ENCODE measurements around the gene OR7D4. TPM values are rescaled to one million over a fixed set of nuclear protein-coding genes. Genes with fewer than 3 reads are reported as not detected.
A peak's percentile ranks its signal among the peaks of the same experiment; 100 is the strongest.
"Not testable (repeated sequence)": the region's sequence is repeated elsewhere in the genome, so short reads cannot be mapped to it uniquely, and the experiment has no call there.

The OR7D4 gene
- total RNA-seq, result not detected

DNA sequence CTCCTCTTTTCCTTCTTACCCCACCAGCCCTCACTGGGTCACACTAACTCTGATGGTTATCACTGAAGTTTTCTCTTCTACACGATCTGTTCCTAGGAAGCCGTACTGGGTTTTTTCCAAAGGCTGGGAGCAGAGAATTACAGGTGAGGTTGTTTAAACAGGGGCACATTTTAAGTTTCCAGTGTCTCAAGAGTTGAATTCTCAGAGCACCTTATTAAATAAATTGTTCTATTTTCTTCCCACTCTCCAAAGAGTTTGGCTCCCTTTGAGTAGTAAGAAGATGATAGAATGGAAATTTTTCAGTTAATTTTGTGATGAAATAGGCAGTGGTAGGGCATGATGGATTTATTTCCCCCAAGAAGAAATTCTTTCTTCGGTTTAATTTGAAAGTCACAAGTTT, at the start of gene OR7D4:
OR7D4 (minus strand) TSS at position 101 of the 400 bp plus-strand sequence. CDS start 4,752 bp downstream, outside the sequence.
- Histone ChIP-seq H3K9me3 (peaks cover 0 to 15% of the 10 kb centered on the region in 2 donors), H3K27me3 (no peaks in the 10 kb centered on the region), H3K27ac (no peak within 1 kb of the TSS), H3K36me3 (no peaks in the 10 kb centered on the region), H3K4me1 (no peaks in the 10 kb centered on the region), H3K4me3 (no peak within 1 kb of the TSS)
- TF ChIP-seq, protein P1, sequence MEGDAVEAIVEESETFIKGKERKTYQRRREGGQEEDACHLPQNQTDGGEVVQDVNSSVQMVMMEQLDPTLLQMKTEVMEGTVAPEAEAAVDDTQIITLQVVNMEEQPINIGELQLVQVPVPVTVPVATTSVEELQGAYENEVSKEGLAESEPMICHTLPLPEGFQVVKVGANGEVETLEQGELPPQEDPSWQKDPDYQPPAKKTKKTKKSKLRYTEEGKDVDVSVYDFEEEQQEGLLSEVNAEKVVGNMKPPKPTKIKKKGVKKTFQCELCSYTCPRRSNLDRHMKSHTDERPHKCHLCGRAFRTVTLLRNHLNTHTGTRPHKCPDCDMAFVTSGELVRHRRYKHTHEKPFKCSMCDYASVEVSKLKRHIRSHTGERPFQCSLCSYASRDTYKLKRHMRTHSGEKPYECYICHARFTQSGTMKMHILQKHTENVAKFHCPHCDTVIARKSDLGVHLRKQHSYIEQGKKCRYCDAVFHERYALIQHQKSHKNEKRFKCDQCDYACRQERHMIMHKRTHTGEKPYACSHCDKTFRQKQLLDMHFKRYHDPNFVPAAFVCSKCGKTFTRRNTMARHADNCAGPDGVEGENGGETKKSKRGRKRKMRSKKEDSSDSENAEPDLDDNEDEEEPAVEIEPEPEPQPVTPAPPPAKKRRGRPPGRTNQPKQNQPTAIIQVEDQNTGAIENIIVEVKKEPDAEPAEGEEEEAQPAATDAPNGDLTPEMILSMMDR (IDR thresholded peaks at IDR 0.05), result no peak
- TF ChIP-seq POLR2AphosphoS5 (IDR thresholded peaks at IDR 0.05) (no peak), POLR2A (IDR thresholded peaks at IDR 0.05) (no peak)
- intact Hi-C loops (cut with DNase I; ENCODE audit: low total_unique reads), result no loop called here
- DNase-seq (ENCODE audit: low spot score in 2 of 2), result no peak

DNA sequence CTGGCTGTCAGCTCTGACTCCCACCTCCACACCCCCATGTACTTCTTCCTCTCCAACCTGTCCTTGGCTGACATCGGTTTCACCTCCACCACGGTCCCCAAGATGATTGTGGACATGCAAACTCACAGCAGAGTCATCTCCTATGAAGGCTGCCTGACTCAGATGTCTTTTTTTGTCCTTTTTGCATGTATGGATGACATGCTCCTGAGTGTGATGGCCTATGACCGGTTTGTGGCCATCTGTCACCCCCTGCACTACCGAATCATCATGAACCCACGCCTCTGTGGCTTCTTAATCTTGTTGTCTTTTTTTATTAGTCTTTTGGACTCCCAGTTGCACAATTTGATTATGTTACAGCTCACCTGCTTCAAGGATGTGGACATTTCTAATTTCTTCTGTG, 31.8 kb upstream of the OR7D4 start:
- no peaks in the 10 kb centered on the region for H3K9me3 ChIP-seq

DNA sequence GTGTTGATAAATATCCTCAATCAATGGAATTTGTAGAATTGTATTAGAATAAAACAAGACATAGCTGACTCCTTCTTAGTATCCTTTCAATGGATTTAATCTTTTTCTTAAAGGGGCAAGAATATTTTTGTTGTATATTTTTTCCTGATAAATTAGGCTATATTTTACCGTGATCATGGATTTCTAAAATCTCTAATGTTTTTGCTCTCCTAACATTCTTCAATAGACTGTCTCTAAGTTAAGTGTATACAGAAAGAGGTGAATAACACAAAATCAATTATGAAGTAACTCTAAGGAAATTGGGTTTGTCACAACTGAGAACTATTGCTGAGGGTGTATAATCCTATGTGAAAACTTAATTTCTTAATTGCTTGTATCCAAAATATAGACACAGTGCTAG, 31.2 kb upstream of the OR7D4 start, which contains the start of gene OR7E24:
OR7E24 (plus strand) TSS at position 301 of the 400 bp plus-strand sequence. CDS start 114 bp downstream, outside the sequence.
- no peaks in the 10 kb centered on the region for H3K4me1 ChIP-seq
- no peaks in the 10 kb centered on the region for H3K36me3 ChIP-seq
- no peak within 1 kb of the TSS for H3K4me3 ChIP-seq
- no peak within 1 kb of the TSS for H3K27ac ChIP-seq
- no peak for DNase-seq (ENCODE audit: low spot score in 2 of 2)
- TF ChIP-seq POLR2AphosphoS5 (IDR thresholded peaks at IDR 0.05), result no peak
- TF ChIP-seq, protein P1 (IDR thresholded peaks at IDR 0.05), result no peak
- TF ChIP-seq POLR2A (IDR thresholded peaks at IDR 0.05), result no peak
- intact Hi-C loops (cut with DNase I; ENCODE audit: low total_unique reads), result no loop called here
- no peaks in the 10 kb centered on the region for H3K9me3 ChIP-seq
- H3K27me3 ChIP-seq, result no peaks in the 10 kb centered on the region

More for the DNA sequence above, 31.8 kb upstream of the OR7D4 start:
- no peaks in the 10 kb centered on the region for H3K36me3 ChIP-seq
- intact Hi-C loops (cut with DNase I; ENCODE audit: low total_unique reads), result no loop called here
- H3K4me1 ChIP-seq, result no peaks in the 10 kb centered on the region
- no peak for DNase-seq (ENCODE audit: low spot score in 2 of 2)
- no peaks in the 10 kb centered on the region for H3K27me3 ChIP-seq
- TF ChIP-seq, protein P1 (IDR thresholded peaks at IDR 0.05), result no peak
- no peak for TF ChIP-seq POLR2A (IDR thresholded peaks at IDR 0.05)
- TF ChIP-seq POLR2AphosphoS5 (IDR thresholded peaks at IDR 0.05), result no peak
- no peak overlapping the region for H3K27ac ChIP-seq
- no peak overlapping the region for H3K4me3 ChIP-seq

DNA sequence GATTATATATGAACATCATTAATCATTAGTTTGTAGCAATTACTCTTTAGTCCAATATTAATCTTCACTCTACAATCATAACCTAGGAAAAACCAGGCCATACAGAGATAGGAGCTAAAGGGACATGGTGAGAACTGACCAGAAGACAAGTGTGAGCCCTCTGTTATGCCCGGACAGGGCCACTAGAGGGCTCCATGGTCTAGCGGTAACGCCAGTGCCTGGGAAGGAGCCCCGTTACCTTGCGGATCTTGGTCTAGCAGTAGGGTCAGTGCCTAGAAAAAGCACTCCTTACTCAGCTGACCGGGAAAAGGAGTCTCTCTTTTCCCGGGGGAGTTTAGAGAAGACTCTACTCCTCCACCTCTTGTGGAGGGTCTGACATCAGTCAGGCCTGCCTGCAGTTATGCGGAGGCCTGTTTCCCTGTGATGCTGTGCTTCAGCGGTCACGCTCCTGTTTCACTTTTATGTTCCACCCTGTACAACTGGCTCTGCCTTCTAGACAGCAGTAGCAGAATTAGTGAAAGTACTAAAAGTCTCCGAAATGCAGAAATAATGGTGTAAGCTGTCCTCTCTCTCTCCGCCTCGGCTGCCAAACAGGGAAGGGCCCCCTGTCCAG, 13.8 kb downstream of the OR7D4 start:
- Histone ChIP-seq H3K9me3 (no peaks in the 10 kb centered on the region), H3K4me1 (no peaks in the 10 kb centered on the region), H3K27ac (no peak overlapping the region), H3K36me3 (no peaks in the 10 kb centered on the region), H3K27me3 (no peaks in the 10 kb centered on the region), H3K4me3 (peak overlapping the region in 2 of 3 donors; percentile 43 to 58)
- TF ChIP-seq POLR2AphosphoS5 (IDR thresholded peaks at IDR 0.05), result no peak
- TF ChIP-seq, protein P1 (IDR thresholded peaks at IDR 0.05), result peak; percentile 39 to 80 (median 76)
- peak in 1 of 2 donors; percentile 54 for DNase-seq (ENCODE audit: low spot score in 2 of 2)
- intact Hi-C loops (cut with DNase I; ENCODE audit: low total_unique reads), result no loop called here

DNA sequence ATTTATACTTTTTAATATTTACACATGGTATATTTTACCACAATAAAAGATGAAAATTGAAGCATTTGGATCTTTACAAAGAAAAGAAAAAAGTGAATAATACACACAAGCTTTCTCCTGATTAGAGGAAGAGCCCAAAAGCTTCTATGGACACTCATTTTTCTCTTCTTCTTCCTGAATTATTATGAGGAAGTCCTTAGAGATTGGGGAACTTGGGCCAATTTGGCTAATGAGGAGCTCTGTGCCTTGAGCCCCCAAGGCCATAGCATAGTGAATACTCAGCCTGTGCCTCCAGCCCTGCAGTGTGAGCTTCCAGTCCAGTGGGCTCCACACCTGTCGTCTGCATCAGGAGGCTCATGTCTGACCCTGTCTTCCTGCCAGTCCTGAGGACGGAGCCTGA, 21.3 kb downstream of the OR7D4 start:
- H3K4me1 ChIP-seq; H3K9me3 ChIP-seq; DNase-seq (ENCODE audit: low spot score in 2 of 2); intact Hi-C loops (cut with DNase I; ENCODE audit: low total_unique reads); H3K36me3 ChIP-seq; H3K27me3 ChIP-seq; H3K4me3 ChIP-seq; H3K27ac ChIP-seq: not testable (repeated sequence)

All from breast epithelium (tissue), 4 donors.